Caco-2 (cell line): ENCODE data around the gene HAPSTR1. TPM values are rescaled to one million over a fixed set of nuclear protein-coding genes. Genes with fewer than 3 reads are reported as not detected.

Experiments used
- BruUV-seq: library from RNA; stranded (reverse); fragments of 400-500 nt; replicated peaks from 2 replicates; lab custom pipeline; 2021; lab: Mats Ljungman, UMichigan
- CTCF ChIA-PET: fragments of 300-600 bp; sonication (Branson Sonifier 250); formaldehyde crosslinking; loops from one replicate; lab custom pipeline; 2022; ENCODE audit warnings: antibody characterized with exemption; lab: Charles Lee
- POLR2A ChIA-PET: fragments of 300-600 bp; sonication (Branson Sonifier 250); formaldehyde crosslinking; loops from one replicate; lab custom pipeline; 2022; ENCODE audit warnings: antibody characterized with exemption; lab: Charles Lee
- DNase-seq, 2 experiments: peaks; one replicate each; pipeline versions ENCODE4 v3.0.0 to v3.0.0-alpha.2; 2020 to 2022
- H3K27me3 ChIP-seq: replicated peaks from 2 replicates; pipeline ENCODE4 v1.6.0; 2011; ENCODE audit warnings: low read length; ENCODE audit not compliant: control insufficient read depth, insufficient read depth
- H3K36me3 ChIP-seq: 2 replicates; pipeline ENCODE4 v1.5.1; 2011; ENCODE audit warnings: low read length; ENCODE audit not compliant: control insufficient read depth, insufficient read depth
- H3K4me1 ChIP-seq: fragments of 250-450 bp; sonication (Bioruptor Pico); 2 replicates; pipeline ENCODE4 v1.5.1; 2020; ENCODE audit warnings: mild to moderate bottlenecking
- H3K4me3 ChIP-seq: 2 replicates; pipeline ENCODE4 v1.5.1; 2011; ENCODE audit warnings: low read depth, mild to moderate bottlenecking, control low read depth, low read length
- H3K9me3 ChIP-seq: fragments of 250-450 bp; sonication (Bioruptor Pico); 2 replicates; pipeline ENCODE4 v1.5.1; 2020; ENCODE audit warnings: mild to moderate bottlenecking, moderate library complexity
- H3K27ac Mint-ChIP-seq: one replicate; pipeline ENCODE4 v1.8.0; 2022; ENCODE audit warnings: mixed read lengths; ENCODE audit not compliant: unreplicated experiment
- H3K27me3 Mint-ChIP-seq: one replicate; pipeline ENCODE4 v1.8.0; 2022; ENCODE audit warnings: mixed read lengths; ENCODE audit not compliant: insufficient read depth, unreplicated experiment
- H3K36me3 Mint-ChIP-seq: one replicate; pipeline ENCODE4 v1.8.0; 2022; ENCODE audit warnings: mild to moderate bottlenecking, mixed read lengths; ENCODE audit not compliant: insufficient read depth, unreplicated experiment
- H3K4me1 Mint-ChIP-seq: one replicate; pipeline ENCODE4 v1.8.0; 2022; ENCODE audit warnings: low read depth, mixed read lengths; ENCODE audit not compliant: unreplicated experiment
- H3K4me3 Mint-ChIP-seq: one replicate; pipeline ENCODE4 v1.8.0; 2022; ENCODE audit warnings: mild to moderate bottlenecking, moderate library complexity, mixed read lengths; ENCODE audit not compliant: unreplicated experiment
- H3K9me3 Mint-ChIP-seq: one replicate; pipeline ENCODE4 v1.8.0; 2022; ENCODE audit warnings: mixed read lengths; ENCODE audit not compliant: unreplicated experiment
- CTCF ChIP-seq, 2 experiments: fragments of 200-600 bp in 1 of 2; IDR thresholded peaks; 1 replicate in 1 of 2; 2 replicates in 1 of 2; pipeline versions ENCODE4 v1.5.1 to v1.8.0; 2011 to 2022; ENCODE audit warnings: antibody characterized with exemption in 1 of 2, control low read depth in 1 of 2, inconsistent platforms in 1 of 2, low read depth in 1 of 2, low read length in 1 of 2, mild to moderate bottlenecking in 1 of 2, moderate library complexity in 1 of 2; ENCODE audit not compliant: insufficient read depth in 1 of 2, severe bottlenecking in 1 of 2, unreplicated experiment in 1 of 2
- intact Hi-C: fragments of 100-400 bp; cut with micrococcal nuclease; formaldehyde crosslinking; loops from one replicate; pipeline ENCODE4 v1.10.0; 2022; ENCODE audit not compliant: unreplicated experiment
- total RNA-seq: library from RNA; stranded (reverse); gene quantifications from 2 replicates; pipeline ENCODE4 v1.2.3, GENCODE V29; 2022

HAPSTR1 gene
- total RNA-seq, 1 experiment from 2014 or later, result 47.1 TPM

- no peak for DNase-seq
- Mint-ChIP-seq H3K36me3 (peaks cover 98% of the 10 kb centered on the region), H3K27me3 (no peaks in the 10 kb centered on the region), H3K9me3 (no peaks in the 10 kb centered on the region), H3K4me1 (peaks cover 7% of the 10 kb centered on the region), H3K4me3 (no peak overlapping the region), H3K27ac (no peak overlapping the region)
- POLR2A ChIA-PET, result no interaction called here
- BruUV-seq, result no TSS peak
- Histone ChIP-seq H3K36me3 (peaks cover 3% of the 10 kb centered on the region; the same call in 1 of the 2 replicates), H3K9me3 (no peaks in the 10 kb centered on the region), H3K4me1 (no peaks in the 10 kb centered on the region), H3K4me3 (no peak overlapping the region), H3K27me3 (no peaks in the 10 kb centered on the region)
- CTCF ChIA-PET, result no interaction called here
- TF ChIP-seq CTCF (IDR thresholded peaks at IDR 0.05; ENCODE audit: insufficient read depth in 1 of 2, low read depth in 1 of 2, low read length in 1 of 2, severe bottlenecking in 1 of 2, unreplicated experiment in 1 of 2), result no peak
- intact Hi-C loops, result no loop called here
These were observed 13.7 kb downstream of the HAPSTR1 start for GRCh38 chr16:9105189-9105588.

GRCh38 chr16:9107025-9107970 is 15.9 kb downstream of the HAPSTR1 start:
- no peak for TF ChIP-seq CTCF (IDR thresholded peaks at IDR 0.05; ENCODE audit: insufficient read depth in 1 of 2, low read depth in 1 of 2, low read length in 1 of 2, severe bottlenecking in 1 of 2, unreplicated experiment in 1 of 2)
- Mint-ChIP-seq H3K27me3 (no peaks in the 10 kb centered on the region), H3K4me1 (peaks cover 10% of the 10 kb centered on the region), H3K27ac (no peak overlapping the region), H3K36me3 (peaks cover 90% of the 10 kb centered on the region), H3K4me3 (no peak overlapping the region), H3K9me3 (no peaks in the 10 kb centered on the region)
- ChIA-PET POLR2A (no interaction called here), CTCF (no interaction called here)
- DNase-seq, result no peak
- no peaks in the 10 kb centered on the region for H3K27me3 ChIP-seq
- intact Hi-C loops, result no loop called here
- H3K36me3 ChIP-seq, result peaks cover 2% of the 10 kb centered on the region; the same call in 1 of the 2 replicates
- H3K4me1 ChIP-seq, result peaks cover 9% of the 10 kb centered on the region
- no TSS peak for BruUV-seq
- no peaks in the 10 kb centered on the region for H3K9me3 ChIP-seq
- no peak overlapping the region for H3K4me3 ChIP-seq

GRCh38 chr16:9109255-9109654 is 17.8 kb downstream of the HAPSTR1 start:
- ChIA-PET CTCF (no interaction called here), POLR2A (no interaction called here)
- intact Hi-C loops, result no loop called here
- no peaks in the 10 kb centered on the region for H3K9me3 Mint-ChIP-seq
- Histone ChIP-seq H3K36me3 (peaks cover 2% of the 10 kb centered on the region; the same call in 1 of the 2 replicates), H3K9me3 (no peaks in the 10 kb centered on the region), H3K27me3 (no peaks in the 10 kb centered on the region), H3K4me3 (no peak overlapping the region), H3K4me1 (peaks cover 14% of the 10 kb centered on the region)
- DNase-seq, result no peak
- no peak overlapping the region for H3K27ac Mint-ChIP-seq
- H3K4me1 Mint-ChIP-seq, result peaks cover 25% of the 10 kb centered on the region
- no peak for TF ChIP-seq CTCF (IDR thresholded peaks at IDR 0.05; ENCODE audit: insufficient read depth in 1 of 2, low read depth in 1 of 2, low read length in 1 of 2, severe bottlenecking in 1 of 2, unreplicated experiment in 1 of 2)
- H3K36me3 Mint-ChIP-seq, result peaks cover 86% of the 10 kb centered on the region
- no peaks in the 10 kb centered on the region for H3K27me3 Mint-ChIP-seq
- no peak overlapping the region for H3K4me3 Mint-ChIP-seq
- BruUV-seq, result no TSS peak
